GM12892 (cell line): ENCODE data around the gene CSF1R.

Source experiments
- POLR2A ChIP-seq: IDR thresholded peaks from 2 replicates; pipeline ENCODE4 v1.6.1; 2011; ENCODE audit warnings: low read depth, low read length, control low read depth
- POLR2AphosphoS5 ChIP-seq: IDR thresholded peaks from 2 replicates; pipeline ENCODE4 v1.6.1; 2011; ENCODE audit warnings: low read depth, low read length, control low read depth

GRCh38 chr5:150075806-150076205 is 10.5 kb downstream of the CSF1R start:
- TF ChIP-seq POLR2AphosphoS5 (no peak), POLR2A (no peak)
